NCI-H1417 (cell line): ENCODE measurements around the gene CDC37L1.

Experiments used
- DNase-seq, 3 experiments: peaks; one replicate each; lab custom pipeline; 2025; lab: John Stamatoyannopoulos, UW

The CDC37L1 gene

GRCh38 chr9:4668604-4669003 lies 10.8 kb upstream of the CDC37L1 start:
- DNase-seq, result no peak

- DNase-seq, result no peak
Measured at GRCh38 chr9:4669890-4670289, 9.5 kb upstream of the CDC37L1 start.

GRCh38 chr9:4670591-4670990 lies 8.8 kb upstream of the CDC37L1 start:
- DNase-seq, result no peak

GRCh38 chr9:4671737-4672136 lies 7.6 kb upstream of the CDC37L1 start:
- DNase-seq, result no peak

- no peak for DNase-seq
Measured at GRCh38 chr9:4674783-4675182, 4.6 kb upstream of the CDC37L1 start.

- no peak for DNase-seq
Measured at GRCh38 chr9:4677392-4677791, 2.0 kb upstream of the CDC37L1 start.

- peak; percentile 32 to 79 (median 50) for DNase-seq
Measured at GRCh38 chr9:4678679-4679267, 596 bp upstream of the CDC37L1 start.

GRCh38 chr9:4680173-4680525 lies 780 bp downstream of the CDC37L1 start:
- DNase-seq, result no peak

GRCh38 chr9:4680750-4681149 lies 1.4 kb downstream of the CDC37L1 start:
- DNase-seq, result peak in 1 of 3 experiments; percentile 24

GRCh38 chr9:4684820-4685219 lies 5.5 kb downstream of the CDC37L1 start:
- DNase-seq, result no peak

- no peak for DNase-seq
Measured at GRCh38 chr9:4686112-4686511, 6.7 kb downstream of the CDC37L1 start.

- no peak for DNase-seq
Measured at GRCh38 chr9:4686584-4686983, 7.2 kb downstream of the CDC37L1 start.

GRCh38 chr9:4689021-4689420 lies 9.7 kb downstream of the CDC37L1 start:
- no peak for DNase-seq

GRCh38 chr9:4689687-4690104 lies 10.3 kb downstream of the CDC37L1 start:
- no peak for DNase-seq

GRCh38 chr9:4690144-4690543 lies 10.8 kb downstream of the CDC37L1 start:
- no peak for DNase-seq

GRCh38 chr9:4691795-4692194 lies 12.4 kb downstream of the CDC37L1 start:
- no peak for DNase-seq

- DNase-seq, result no peak
Measured at GRCh38 chr9:4700091-4700490, 20.7 kb downstream of the CDC37L1 start.

GRCh38 chr9:4700932-4701331 lies 21.6 kb downstream of the CDC37L1 start:
- no peak for DNase-seq

- peak in 1 of 3 experiments; percentile 33 for DNase-seq
Measured at GRCh38 chr9:4701526-4701925, 22.2 kb downstream of the CDC37L1 start.

- DNase-seq, result no peak
Measured at GRCh38 chr9:4704129-4704528, 24.8 kb downstream of the CDC37L1 start.

GRCh38 chr9:4706021-4706420 lies 26.7 kb downstream of the CDC37L1 start:
- DNase-seq, result no peak

GRCh38 chr9:4706971-4707622 lies 27.7 kb downstream of the CDC37L1 start:
- no peak for DNase-seq

GRCh38 chr9:4709380-4709779 lies 30.0 kb downstream of the CDC37L1 start:
- DNase-seq, result no peak

- no peak for DNase-seq
Measured at GRCh38 chr9:4713849-4714248, 34.5 kb downstream of the CDC37L1 start.
